HUES48 (cell line): ENCODE results near the gene SGSH.

ENCODE experiments used
- H3K27ac ChIP-seq: one replicate; pipeline ENCODE4 v1.7.0; 2013; ENCODE audit warnings: low read depth, low read length, inconsistent platforms
- H3K27me3 ChIP-seq: 2 replicates; pipeline ENCODE4 v1.6.1; 2013; ENCODE audit warnings: mild to moderate bottlenecking, low read length; ENCODE audit not compliant: control insufficient read depth, insufficient read depth
- H3K36me3 ChIP-seq: 2 replicates; pipeline ENCODE4 v1.6.1; 2013; ENCODE audit warnings: low read length; ENCODE audit not compliant: control insufficient read depth, insufficient read depth
- H3K4me1 ChIP-seq: 2 replicates; pipeline ENCODE4 v1.6.1; 2013; ENCODE audit warnings: mild to moderate bottlenecking, low read length; ENCODE audit not compliant: control insufficient read depth, insufficient read depth
- H3K4me3 ChIP-seq: 2 replicates; pipeline ENCODE4 v1.5.1; 2013; ENCODE audit warnings: mild to moderate bottlenecking, low read depth, low read length
- H3K9ac ChIP-seq: 2 replicates; pipeline ENCODE4 v1.6.1; 2013; ENCODE audit warnings: mild to moderate bottlenecking, low read depth, low read length, moderate library complexity
- H3K9me3 ChIP-seq: 2 replicates; pipeline ENCODE4 v1.6.1; 2013; ENCODE audit warnings: low read length; ENCODE audit not compliant: control insufficient read depth, insufficient read depth

The SGSH gene

DNA sequence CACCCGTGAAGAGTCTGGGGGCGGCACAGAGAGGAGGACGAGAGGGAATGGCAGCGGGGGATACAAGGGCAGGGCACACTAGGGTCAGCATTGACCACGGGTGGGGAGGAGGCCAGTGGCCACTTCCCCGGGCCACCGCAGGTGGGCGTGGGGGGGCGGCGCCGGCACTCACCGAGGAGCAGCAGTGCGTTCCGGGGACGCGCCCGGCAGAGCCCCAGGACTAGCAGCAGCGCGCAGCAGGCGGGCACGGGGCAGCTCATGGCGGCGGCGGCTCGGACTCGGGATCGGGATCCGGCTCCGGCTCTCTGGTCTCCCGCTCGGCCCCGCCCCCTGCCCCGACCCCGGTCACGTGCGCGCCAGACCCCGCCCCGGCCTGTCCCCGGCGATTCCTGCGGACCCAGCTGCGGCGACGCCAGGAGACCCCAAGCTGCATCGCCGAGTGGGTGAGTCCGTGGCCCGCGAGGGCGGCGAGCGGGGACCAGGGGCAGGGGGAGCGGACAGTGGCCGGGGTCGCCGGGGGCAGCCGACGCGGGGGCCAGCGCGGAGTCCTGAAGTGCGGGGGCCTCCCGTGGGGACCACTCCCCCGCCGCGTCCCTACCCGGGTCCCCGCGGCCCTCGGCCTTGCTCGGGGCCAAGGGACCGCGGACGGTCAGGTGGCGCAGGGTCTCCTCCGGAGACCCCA lies at the start of gene SGSH, which contains the start of gene SLC26A11:
TSS of gene SGSH (minus strand) at position 280 of the 682 bp plus-strand sequence. CDS start at position 260, 20 bp downstream.
TSS of gene SLC26A11 (plus strand) at position 374 of the 682 bp plus-strand sequence. CDS start 1,134 bp downstream, outside the sequence.
- Histone ChIP-seq H3K27ac (no peak within 1 kb of the TSS), H3K9ac (peak within 1 kb of the TSS; percentile 72; the same call in 1 of the 2 replicates), H3K4me3 (peak within 1 kb of the TSS; percentile 96), H3K27me3 (no peaks in the 10 kb centered on the region), H3K9me3 (no peaks in the 10 kb centered on the region), H3K36me3 (peaks cover 24% of the 10 kb centered on the region), H3K4me1 (peaks cover 7% of the 10 kb centered on the region; the same call in 1 of the 2 replicates)

DNA sequence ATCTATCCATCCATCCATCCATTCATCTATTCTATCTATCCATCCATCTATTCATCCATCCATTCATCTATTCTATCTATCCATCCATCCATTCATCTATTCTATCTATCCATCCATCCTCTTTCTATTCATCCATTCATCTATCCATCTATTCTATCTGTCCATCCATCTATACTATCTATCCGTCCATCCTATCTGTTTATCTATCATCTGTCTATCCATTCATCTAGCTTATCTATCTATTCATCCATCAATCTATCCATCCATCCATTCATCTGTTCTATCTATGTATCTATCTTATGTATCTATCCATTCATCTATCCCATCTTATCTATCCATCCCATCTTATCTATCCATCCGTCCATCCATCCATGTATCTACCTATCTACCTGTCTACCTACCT lies 49.3 kb upstream of the SGSH start:
- Histone ChIP-seq H3K27ac (no peak overlapping the region), H3K9me3 (no peaks in the 10 kb centered on the region), H3K9ac (no peak overlapping the region), H3K36me3 (peaks cover 28% of the 10 kb centered on the region), H3K27me3 (no peaks in the 10 kb centered on the region), H3K4me1 (peaks cover 17% of the 10 kb centered on the region), H3K4me3 (no peak overlapping the region)

DNA sequence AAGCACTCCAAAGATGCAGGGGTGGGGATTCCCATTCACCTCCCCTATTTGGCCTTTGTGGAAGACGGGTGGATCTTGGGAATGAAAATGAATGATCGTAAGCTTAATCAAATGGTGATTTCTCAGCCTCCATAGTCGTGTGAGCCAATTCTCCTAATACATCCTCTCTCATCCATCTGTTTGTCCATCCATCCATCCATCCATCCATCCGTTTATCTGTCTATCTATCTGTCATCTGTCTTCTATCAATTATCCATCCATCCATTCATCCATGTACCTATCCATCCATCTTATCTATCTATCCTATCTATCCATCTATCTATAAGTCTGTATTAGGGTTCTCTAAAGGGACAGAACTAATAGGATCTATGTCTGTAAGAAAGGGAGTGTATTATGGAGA lies 48.3 kb upstream of the SGSH start:
- Histone ChIP-seq H3K4me3 (no peak overlapping the region), H3K36me3 (peaks cover 29% of the 10 kb centered on the region), H3K9me3 (no peaks in the 10 kb centered on the region), H3K9ac (no peak overlapping the region), H3K4me1 (peaks cover 21% of the 10 kb centered on the region), H3K27me3 (no peaks in the 10 kb centered on the region), H3K27ac (no peak overlapping the region)

DNA sequence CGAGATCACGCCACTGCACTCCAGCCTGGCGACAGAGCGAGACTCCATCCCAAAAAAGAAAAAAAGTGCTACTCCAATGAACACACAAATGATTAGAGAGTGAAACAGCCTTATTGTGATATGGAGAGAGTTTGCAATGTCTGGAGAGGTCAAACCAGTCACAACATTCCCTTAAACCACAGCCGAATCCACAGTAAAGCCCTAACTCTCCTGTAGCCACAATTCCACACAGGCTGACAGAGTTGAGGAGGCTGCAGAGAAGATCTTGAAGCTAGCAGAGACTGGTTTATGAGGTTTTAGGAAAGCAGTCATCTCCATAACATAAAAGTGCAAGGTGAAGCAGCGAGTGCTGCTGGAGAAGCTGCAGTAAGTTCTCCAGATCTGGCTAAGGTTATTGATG lies 47.3 kb upstream of the SGSH start:
- Histone ChIP-seq H3K9ac (no peak overlapping the region), H3K9me3 (no peaks in the 10 kb centered on the region), H3K4me3 (no peak overlapping the region), H3K36me3 (peaks cover 29% of the 10 kb centered on the region), H3K27ac (no peak overlapping the region), H3K4me1 (peaks cover 30% of the 10 kb centered on the region), H3K27me3 (no peaks in the 10 kb centered on the region)

DNA sequence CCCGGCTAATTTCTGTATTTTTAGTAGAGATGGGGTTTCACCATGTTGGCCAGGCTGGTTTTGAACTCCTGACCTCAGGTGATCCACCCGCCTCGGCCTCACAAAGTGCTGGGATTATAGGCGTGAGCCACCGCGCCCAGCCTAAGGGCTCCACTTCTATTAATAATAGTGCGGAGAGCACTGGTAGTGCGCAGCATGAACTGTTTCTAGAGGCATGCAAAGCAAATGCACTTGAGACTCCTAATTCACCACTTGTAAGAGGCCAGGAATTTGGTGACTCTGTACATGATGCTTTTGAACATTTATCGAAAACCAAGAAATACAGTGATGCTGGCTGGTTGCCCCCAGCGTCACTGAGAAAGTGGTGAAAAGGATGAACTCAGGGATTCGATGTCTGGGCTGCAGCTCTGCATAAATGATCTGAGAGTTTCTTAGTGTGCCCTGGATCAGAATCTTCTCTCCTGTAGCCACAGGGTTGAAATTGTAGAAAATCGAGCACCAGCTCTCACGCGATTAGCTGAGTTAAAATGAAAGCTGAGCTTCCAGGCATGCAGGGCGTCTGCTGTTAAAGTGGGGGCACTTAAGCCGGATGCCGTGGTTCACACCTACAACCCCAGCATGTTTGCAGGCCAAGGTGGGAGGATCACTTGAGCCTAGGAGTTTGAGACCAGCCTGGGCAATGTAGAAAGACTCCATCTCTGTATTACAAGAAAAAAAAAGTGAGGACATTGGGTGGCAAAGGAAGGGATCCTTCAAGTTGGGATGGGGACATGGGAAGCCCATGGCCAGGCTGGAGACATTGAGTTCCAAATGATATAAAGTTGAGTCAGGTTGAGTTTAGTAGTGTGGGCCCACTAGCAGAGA lies 45.3 kb upstream of the SGSH start:
- no peak overlapping the region for H3K9ac ChIP-seq

DNA sequence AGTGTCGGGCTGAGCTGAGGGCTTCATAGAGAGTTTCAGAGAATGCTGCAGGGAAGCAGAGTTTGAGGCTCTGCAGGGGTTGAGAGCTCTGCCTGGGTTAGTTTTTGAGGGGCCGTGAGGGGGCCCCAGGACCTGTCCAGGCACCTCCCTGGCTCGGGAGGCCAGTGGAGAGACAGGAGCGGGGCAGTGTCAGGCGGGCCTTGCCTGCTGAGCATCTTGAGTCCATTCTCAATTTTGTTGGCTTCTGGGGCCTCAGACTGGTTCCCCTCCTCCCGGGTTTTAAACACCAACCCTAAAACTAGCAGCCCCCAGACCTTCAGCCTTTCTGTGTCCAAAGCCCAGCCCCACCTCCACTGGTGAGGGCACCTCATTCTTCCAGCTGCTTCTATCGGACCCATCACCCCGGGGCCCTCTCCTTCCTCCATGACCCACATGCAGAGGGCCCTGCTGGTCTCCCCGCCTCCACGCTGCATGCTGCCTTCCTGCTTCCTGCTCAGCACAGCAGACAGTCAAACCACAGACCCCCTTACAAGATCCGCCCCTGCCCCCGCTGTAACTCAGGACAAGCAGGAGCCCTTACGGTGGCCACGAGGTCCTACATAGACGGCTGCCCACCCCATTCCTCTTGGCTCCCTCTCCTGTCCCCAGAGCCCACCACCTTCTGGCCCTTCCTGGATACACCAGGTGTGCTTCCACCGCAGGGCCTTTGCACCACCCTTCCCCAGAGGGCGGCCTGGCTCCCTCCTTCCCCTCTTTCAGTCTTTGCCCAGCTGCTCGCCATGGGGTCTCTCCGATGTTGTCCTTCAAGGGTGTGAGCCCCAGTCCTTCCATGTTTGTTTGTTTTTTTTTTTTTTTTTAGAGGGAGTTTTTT lies 44.3 kb upstream of the SGSH start:
- Histone ChIP-seq H3K27me3 (no peaks in the 10 kb centered on the region), H3K27ac (no peak overlapping the region), H3K4me1 (peaks cover 19% of the 10 kb centered on the region), H3K9ac (no peak overlapping the region), H3K36me3 (peaks cover 27% of the 10 kb centered on the region), H3K4me3 (no peak overlapping the region), H3K9me3 (no peaks in the 10 kb centered on the region)

More for the DNA sequence above, 45.3 kb upstream of the SGSH start:
- H3K4me1 ChIP-seq: peaks cover 29% of the 10 kb centered on the region
- H3K4me3 ChIP-seq: no peak overlapping the region
- H3K9me3 ChIP-seq: no peaks in the 10 kb centered on the region
- H3K27me3 ChIP-seq: no peaks in the 10 kb centered on the region
- no peak overlapping the region for H3K27ac ChIP-seq
- H3K36me3 ChIP-seq: peaks cover 29% of the 10 kb centered on the region

DNA sequence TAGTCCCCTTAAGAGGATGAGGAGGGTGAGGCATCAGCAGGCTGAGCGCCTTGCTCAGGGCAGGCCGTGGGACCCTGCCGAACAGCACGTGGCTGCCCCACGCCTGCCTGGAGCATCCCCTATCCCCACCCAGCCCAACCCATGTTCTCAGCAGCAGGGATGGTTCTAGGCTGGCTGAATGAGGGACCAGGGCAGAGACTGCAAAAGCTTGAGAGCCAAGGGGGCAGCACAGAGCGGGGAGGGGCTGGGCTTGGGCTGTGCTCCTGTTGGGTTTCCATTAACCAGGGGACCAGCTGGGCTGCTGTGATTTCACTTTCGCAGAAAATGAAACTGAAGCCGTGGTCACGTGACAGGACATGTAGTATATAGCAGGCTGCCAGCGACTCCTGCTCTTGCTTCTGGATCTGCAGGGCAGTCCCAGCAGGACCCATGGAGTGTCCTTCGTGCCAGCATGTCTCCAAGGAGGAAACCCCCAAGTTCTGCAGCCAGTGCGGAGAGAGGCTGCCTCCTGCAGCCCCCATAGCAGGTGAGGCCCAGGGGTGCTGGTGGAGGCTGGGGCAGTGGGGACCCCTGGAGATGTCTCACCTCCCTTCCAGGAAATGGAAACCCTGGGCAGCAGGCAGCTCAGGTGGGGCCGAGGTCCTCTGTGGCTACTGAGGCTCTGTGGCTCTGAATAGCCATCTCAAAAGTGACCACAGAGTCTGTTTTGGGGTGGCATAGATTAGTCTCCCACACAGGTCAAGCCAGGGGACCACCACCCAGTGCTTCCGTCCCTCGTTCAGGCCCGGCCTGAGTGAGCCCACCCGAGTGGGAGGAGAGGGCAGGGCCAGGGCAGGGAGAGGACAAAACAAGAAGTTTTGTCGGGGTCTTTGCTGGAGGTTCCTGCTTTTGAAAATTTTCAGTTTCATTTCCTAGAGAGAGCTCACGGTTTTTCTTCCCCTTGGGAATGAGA lies 43.4 kb upstream of the SGSH start:
- Histone ChIP-seq H3K9me3 (no peaks in the 10 kb centered on the region), H3K27ac (no peak overlapping the region), H3K36me3 (peaks cover 19% of the 10 kb centered on the region), H3K4me1 (peaks cover 19% of the 10 kb centered on the region), H3K4me3 (no peak overlapping the region), H3K27me3 (no peaks in the 10 kb centered on the region), H3K9ac (no peak overlapping the region)

DNA sequence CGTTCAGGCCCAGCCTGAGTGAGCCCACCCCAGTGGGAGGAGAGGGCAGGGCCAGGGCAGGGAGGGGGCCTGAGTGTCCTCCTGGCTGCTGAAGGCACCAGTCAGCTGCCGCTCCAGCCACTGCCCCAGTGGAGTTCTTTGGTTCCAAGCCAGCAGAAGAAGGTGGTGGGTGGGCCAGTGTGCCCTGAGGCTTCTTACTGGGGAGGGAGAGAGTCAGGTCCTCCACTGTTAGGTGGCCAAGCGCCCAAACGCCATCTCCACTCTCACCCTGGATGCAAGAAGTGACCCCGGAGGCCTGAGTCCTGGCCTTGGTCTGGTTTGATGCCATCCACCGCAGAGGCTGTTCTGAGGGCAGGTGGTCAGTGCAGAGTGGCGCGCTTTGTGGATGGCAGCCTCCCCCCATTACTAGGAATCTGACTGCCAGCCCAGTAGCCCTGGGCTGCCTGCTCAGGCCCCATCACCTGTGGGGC lies 42.7 kb upstream of the SGSH start:
- Histone ChIP-seq H3K27ac (peak overlapping the region; percentile 100), H3K4me3 (no peak overlapping the region), H3K9ac (no peak overlapping the region)

DNA sequence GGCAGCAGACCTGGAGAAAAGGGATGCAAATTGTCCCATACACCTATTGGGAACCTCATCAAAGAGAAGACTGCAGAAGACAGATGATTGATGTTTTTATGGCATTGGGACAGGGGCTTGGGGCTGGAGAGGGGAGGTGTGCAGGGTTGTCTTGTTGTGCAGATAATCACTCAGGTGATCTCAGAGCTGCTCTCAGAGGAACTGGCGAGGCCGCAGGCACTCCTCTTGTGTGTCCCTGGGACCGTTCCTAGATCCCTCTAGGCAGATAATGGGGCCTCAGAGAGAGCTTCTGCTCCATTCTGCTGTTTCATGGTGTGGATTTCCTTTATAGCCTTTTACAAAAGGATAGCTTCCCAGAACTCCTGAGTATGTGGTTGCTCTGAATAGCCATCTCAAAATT lies 42.2 kb upstream of the SGSH start:
- H3K9ac ChIP-seq: no peak overlapping the region
- H3K4me3 ChIP-seq: peak overlapping the region; percentile 86; the same call in 1 of the 2 replicates
- peaks cover 19% of the 10 kb centered on the region for H3K36me3 ChIP-seq
- H3K4me1 ChIP-seq: peaks cover 26% of the 10 kb centered on the region
- no peaks in the 10 kb centered on the region for H3K27me3 ChIP-seq
- H3K9me3 ChIP-seq: no peaks in the 10 kb centered on the region
- peak overlapping the region; percentile 100 for H3K27ac ChIP-seq

More for the DNA sequence above, 42.7 kb upstream of the SGSH start:
- H3K9me3 ChIP-seq: no peaks in the 10 kb centered on the region
- peaks cover 21% of the 10 kb centered on the region for H3K4me1 ChIP-seq
- H3K36me3 ChIP-seq: peaks cover 19% of the 10 kb centered on the region
- H3K27me3 ChIP-seq: no peaks in the 10 kb centered on the region
